Progenitor cell of endocrine pancreas (in vitro differentiated cells): ENCODE data around the gene EVC2. TPM values are rescaled to one million over a fixed set of nuclear protein-coding genes. Genes with fewer than 3 reads are reported as not detected.

Experiments
- DNase-seq: peaks from one replicate; pipeline ENCODE4 v3.0.0; 2021; ENCODE audit warnings: low spot score; ENCODE audit not compliant: unreplicated experiment
- H3K27ac Mint-ChIP-seq: 2 replicates; pipeline ENCODE4 v1.8.0; 2021; ENCODE audit warnings: mild to moderate bottlenecking, moderate library complexity, mixed read lengths
- H3K27me3 Mint-ChIP-seq: 2 replicates; pipeline ENCODE4 v1.8.0; 2021; ENCODE audit warnings: mixed read lengths
- H3K36me3 Mint-ChIP-seq: 2 replicates; pipeline ENCODE4 v1.8.0; 2022; ENCODE audit warnings: mixed read lengths; ENCODE audit not compliant: insufficient read depth
- H3K4me1 Mint-ChIP-seq: 2 replicates; pipeline ENCODE4 v1.8.0; 2021; ENCODE audit warnings: low read depth, mixed read lengths
- H3K4me3 Mint-ChIP-seq: 2 replicates; pipeline ENCODE4 v1.8.0; 2021; ENCODE audit warnings: low read depth, mild to moderate bottlenecking, moderate library complexity, mixed read lengths
- H3K9me3 Mint-ChIP-seq: 2 replicates; pipeline ENCODE4 v1.8.0; 2021; ENCODE audit warnings: low read depth, mixed read lengths
- CTCF ChIP-seq: fragments of 200-600 bp; sonication (generic); IDR thresholded peaks from one replicate; pipeline ENCODE4 v1.5.0; 2021; ENCODE audit warnings: antibody characterized with exemption, mild to moderate bottlenecking; ENCODE audit not compliant: unreplicated experiment
- total RNA-seq: library from RNA; stranded (reverse); gene quantifications from 2 replicates; pipeline ENCODE4 v1.2.1, GENCODE V29; 2021

Gene EVC2
- total RNA-seq, 1 donor from 2014 or later = 14.1 TPM

GRCh38 chr4:5569451-5569850 lies 138.9 kb downstream of the EVC2 start:
- H3K9me3 Mint-ChIP-seq = no peaks in the 10 kb centered on the region
- no peaks in the 10 kb centered on the region for H3K4me1 Mint-ChIP-seq
- no peaks in the 10 kb centered on the region for H3K27me3 Mint-ChIP-seq
- no peak for TF ChIP-seq CTCF
- no peak overlapping the region for H3K27ac Mint-ChIP-seq
- no peak overlapping the region for H3K4me3 Mint-ChIP-seq
- DNase-seq = no peak
- H3K36me3 Mint-ChIP-seq = peaks cover 15% of the 10 kb centered on the region

- DNase-seq = no peak
- Mint-ChIP-seq H3K4me3 (no peak overlapping the region), H3K4me1 (no peaks in the 10 kb centered on the region), H3K27me3 (no peaks in the 10 kb centered on the region), H3K27ac (no peak overlapping the region), H3K9me3 (no peaks in the 10 kb centered on the region), H3K36me3 (peaks cover 13% of the 10 kb centered on the region)
- TF ChIP-seq CTCF = no peak
Observed at GRCh38 chr4:5568931-5569330, 139.4 kb downstream of the EVC2 start.

- TF ChIP-seq CTCF = no peak
- Mint-ChIP-seq H3K4me3 (no peak overlapping the region), H3K36me3 (peaks cover 13% of the 10 kb centered on the region), H3K27me3 (no peaks in the 10 kb centered on the region), H3K4me1 (no peaks in the 10 kb centered on the region), H3K27ac (no peak overlapping the region), H3K9me3 (no peaks in the 10 kb centered on the region)
- no peak for DNase-seq
Observed at GRCh38 chr4:5568336-5568735, 140.0 kb downstream of the EVC2 start.

- DNase-seq = no peak
- Mint-ChIP-seq H3K4me3 (no peak overlapping the region), H3K27ac (no peak overlapping the region), H3K4me1 (no peaks in the 10 kb centered on the region), H3K36me3 (peaks cover 15% of the 10 kb centered on the region), H3K27me3 (no peaks in the 10 kb centered on the region), H3K9me3 (no peaks in the 10 kb centered on the region)
- TF ChIP-seq CTCF = no peak
Observed at GRCh38 chr4:5566991-5567390, 141.4 kb downstream of the EVC2 start.

GRCh38 chr4:5566526-5566925 lies 141.8 kb downstream of the EVC2 start:
- Mint-ChIP-seq H3K36me3 (peaks cover 14% of the 10 kb centered on the region), H3K27me3 (no peaks in the 10 kb centered on the region), H3K27ac (no peak overlapping the region), H3K4me3 (no peak overlapping the region), H3K9me3 (no peaks in the 10 kb centered on the region), H3K4me1 (no peaks in the 10 kb centered on the region)
- DNase-seq = no peak
- no peak for TF ChIP-seq CTCF

GRCh38 chr4:5563856-5564255 lies 144.5 kb downstream of the EVC2 start:
- Mint-ChIP-seq H3K4me1 (no peaks in the 10 kb centered on the region), H3K4me3 (no peak overlapping the region), H3K9me3 (no peaks in the 10 kb centered on the region), H3K27ac (no peak overlapping the region), H3K27me3 (no peaks in the 10 kb centered on the region), H3K36me3 (peaks cover 20% of the 10 kb centered on the region)
- DNase-seq = no peak
- TF ChIP-seq CTCF = no peak
